ENCODE results near the gene ACP3.
"Not testable (repeated sequence)": the region's sequence is repeated elsewhere in the genome, so short reads cannot be mapped to it uniquely, and the experiment has no call there.

Gene ACP3

DNA sequence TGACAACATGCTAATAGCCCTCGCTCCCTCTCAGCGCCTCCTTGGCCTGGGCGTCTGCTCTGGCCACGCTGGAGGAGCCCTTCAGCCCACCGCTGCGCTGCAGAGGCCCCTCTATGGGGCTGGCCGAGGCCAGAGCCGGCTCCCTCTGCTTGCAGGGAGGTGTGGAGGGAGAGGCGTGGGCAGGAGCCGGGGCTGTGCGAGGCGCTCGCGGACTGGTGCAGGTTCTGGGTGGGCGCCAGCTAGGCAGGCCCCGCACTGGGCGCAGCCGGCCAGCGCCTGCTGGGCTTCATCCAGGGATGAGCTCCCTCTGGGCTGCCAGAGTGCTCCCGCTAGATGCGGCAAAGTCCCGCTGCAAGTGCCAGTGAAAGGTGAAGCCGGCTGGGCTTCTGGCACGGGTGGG lies 79.0 kb downstream of the ACP3 start:
- Histone ChIP-seq H3K27ac (ENCODE audit: low read depth, low read length) (no peak overlapping the region), H3K27me3 (ENCODE audit: control insufficient read depth in 1 of 2, insufficient read depth in 2 of 2, low read length in 2 of 2) (no peaks in the 10 kb centered on the region), H3K9ac (ENCODE audit: low read length) (no peak overlapping the region), H3K9me3 (ENCODE audit: low read length) (no peaks in the 10 kb centered on the region), H3K4me1 (ENCODE audit: insufficient read depth, low read length) (no peaks in the 10 kb centered on the region), H3K4me3 (ENCODE audit: low read depth in 1 of 2, low read length in 2 of 2) (no peak overlapping the region), H3K36me3 (ENCODE audit: insufficient read depth, low read length) (no peaks in the 10 kb centered on the region)

DNA sequence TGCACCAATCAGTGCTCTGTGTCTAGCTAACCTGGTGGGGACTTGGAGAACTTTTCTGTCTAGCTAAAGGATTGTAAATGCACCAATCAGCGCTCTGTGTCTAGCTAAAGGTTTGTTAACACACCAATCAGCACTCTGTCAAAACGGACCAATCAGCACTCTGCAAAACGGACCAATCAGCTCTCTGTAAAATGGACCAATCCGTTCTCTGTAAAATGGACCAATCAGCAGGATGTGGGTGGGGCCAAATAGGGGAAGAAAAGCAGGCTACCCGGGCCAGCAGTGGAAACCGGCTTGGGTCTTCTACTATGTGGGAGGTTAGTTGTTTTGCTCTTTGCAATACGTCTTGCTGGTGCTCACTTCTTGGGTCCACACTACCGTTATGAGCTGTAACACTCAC lies 79.6 kb downstream of the ACP3 start:
- not testable (repeated sequence) for H3K9me3 ChIP-seq (ENCODE audit: low read length); H3K4me3 ChIP-seq (ENCODE audit: low read depth in 1 of 2, low read length in 2 of 2); H3K27ac ChIP-seq (ENCODE audit: low read depth, low read length); H3K9ac ChIP-seq (ENCODE audit: low read length); H3K27me3 ChIP-seq (ENCODE audit: control insufficient read depth in 1 of 2, insufficient read depth in 2 of 2, low read length in 2 of 2); H3K4me1 ChIP-seq (ENCODE audit: insufficient read depth, low read length); H3K36me3 ChIP-seq (ENCODE audit: insufficient read depth, low read length)

DNA sequence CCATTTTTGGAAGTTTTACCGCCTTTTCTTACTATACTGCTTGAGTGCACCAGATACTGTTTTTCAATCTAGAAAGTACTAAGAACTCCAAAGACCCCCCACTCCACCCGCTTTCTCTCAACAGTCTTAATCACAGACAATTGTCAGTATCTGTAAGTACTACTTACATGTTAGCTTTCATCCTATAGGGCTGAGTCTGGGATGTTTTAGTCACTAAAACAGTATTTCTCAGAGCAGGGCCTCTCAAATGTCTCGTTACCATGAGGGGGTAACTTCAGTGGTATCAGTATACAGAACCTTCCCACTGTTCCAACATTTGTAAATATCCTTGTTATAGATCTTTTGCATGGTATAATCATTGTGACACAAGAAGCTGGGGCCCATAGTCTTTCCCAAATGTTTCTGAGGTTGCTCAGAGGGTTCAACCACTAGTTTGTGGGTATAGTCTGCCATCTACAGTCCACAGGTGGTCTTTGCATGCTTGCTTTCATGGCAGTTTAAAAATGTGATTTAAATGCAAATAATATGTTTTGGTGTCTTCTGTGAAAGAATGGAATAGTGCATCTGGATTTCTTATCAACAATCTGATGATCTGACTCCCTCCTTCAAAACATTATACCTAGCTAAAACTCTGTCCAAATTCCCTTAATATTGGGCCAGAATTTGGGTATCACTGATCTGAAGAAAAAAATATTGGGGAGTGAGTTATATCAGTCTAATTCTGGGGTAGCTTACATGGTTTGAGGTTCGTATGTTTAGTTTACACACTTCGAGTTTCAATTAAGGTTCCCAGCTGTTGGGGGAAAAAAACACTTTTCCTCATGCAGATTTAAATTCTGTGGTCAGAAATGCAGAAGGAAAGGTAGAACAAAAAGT lies 82.1 kb downstream of the ACP3 start:
- Histone ChIP-seq H3K4me3 (ENCODE audit: low read depth in 1 of 2, low read length in 2 of 2) (no peak overlapping the region), H3K9ac (ENCODE audit: low read length) (no peak overlapping the region)

DNA sequence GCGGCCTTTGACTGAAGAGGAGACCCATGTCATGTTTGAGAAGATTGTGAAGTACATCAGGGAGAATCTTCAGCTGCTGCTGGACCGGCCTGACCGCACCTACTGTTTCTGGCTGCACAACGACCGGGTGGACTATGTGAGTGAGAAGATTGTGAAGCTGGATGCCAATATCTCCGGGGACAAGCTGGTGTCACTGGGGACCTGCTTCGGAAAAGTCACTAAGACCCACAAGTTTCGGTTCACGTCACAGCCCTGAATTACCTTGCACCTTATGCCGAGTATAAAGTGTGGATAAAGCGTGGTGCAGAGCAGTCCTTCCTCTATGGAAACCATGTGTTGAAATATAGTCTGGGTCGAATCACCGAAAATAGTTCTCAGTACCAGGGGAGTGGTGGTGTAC lies 84.0 kb downstream of the ACP3 start:
- H3K27ac ChIP-seq (ENCODE audit: low read depth, low read length) = no peak overlapping the region
- no peak overlapping the region for H3K9ac ChIP-seq (ENCODE audit: low read length)
- no peaks in the 10 kb centered on the region for H3K36me3 ChIP-seq (ENCODE audit: insufficient read depth, low read length)
- H3K4me1 ChIP-seq (ENCODE audit: insufficient read depth, low read length) = peaks cover 8% of the 10 kb centered on the region
- no peak overlapping the region for H3K4me3 ChIP-seq (ENCODE audit: low read depth in 1 of 2, low read length in 2 of 2)
- H3K9me3 ChIP-seq (ENCODE audit: low read length) = no peaks in the 10 kb centered on the region
- H3K27me3 ChIP-seq (ENCODE audit: control insufficient read depth in 1 of 2, insufficient read depth in 2 of 2, low read length in 2 of 2) = no peaks in the 10 kb centered on the region

More for the DNA sequence above, 82.1 kb downstream of the ACP3 start:
- Histone ChIP-seq H3K27me3 (ENCODE audit: control insufficient read depth in 1 of 2, insufficient read depth in 2 of 2, low read length in 2 of 2) (no peaks in the 10 kb centered on the region), H3K4me1 (ENCODE audit: insufficient read depth, low read length) (no peaks in the 10 kb centered on the region), H3K27ac (ENCODE audit: low read depth, low read length) (no peak overlapping the region), H3K36me3 (ENCODE audit: insufficient read depth, low read length) (no peaks in the 10 kb centered on the region), H3K9me3 (ENCODE audit: low read length) (no peaks in the 10 kb centered on the region)

DNA sequence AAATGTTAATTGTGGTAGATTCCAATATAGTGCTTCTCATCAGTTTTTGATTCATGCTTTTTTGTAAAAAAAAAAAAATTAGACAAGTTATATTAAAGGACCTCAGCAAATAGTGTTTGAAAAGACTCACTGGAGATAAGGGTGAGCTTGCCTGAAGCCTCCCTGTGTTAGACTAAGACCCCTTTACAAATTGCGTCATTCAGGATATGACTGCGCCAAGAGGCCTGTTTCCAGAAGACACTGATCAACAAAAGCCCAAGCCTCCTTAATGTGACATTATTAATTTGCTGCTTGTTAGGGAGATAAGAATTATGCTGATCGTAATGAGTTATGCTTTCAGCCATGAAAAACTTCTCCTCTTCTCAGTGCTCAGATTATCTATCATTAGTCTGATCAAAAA lies 87.1 kb downstream of the ACP3 start:
- Histone ChIP-seq H3K4me1 (ENCODE audit: insufficient read depth, low read length) (peaks cover 8% of the 10 kb centered on the region), H3K27ac (ENCODE audit: low read depth, low read length) (no peak overlapping the region), H3K9me3 (ENCODE audit: low read length) (no peaks in the 10 kb centered on the region), H3K9ac (ENCODE audit: low read length) (no peak overlapping the region), H3K36me3 (ENCODE audit: insufficient read depth, low read length) (no peaks in the 10 kb centered on the region), H3K4me3 (ENCODE audit: low read depth in 1 of 2, low read length in 2 of 2) (no peak overlapping the region), H3K27me3 (ENCODE audit: control insufficient read depth in 1 of 2, insufficient read depth in 2 of 2, low read length in 2 of 2) (no peaks in the 10 kb centered on the region)

DNA sequence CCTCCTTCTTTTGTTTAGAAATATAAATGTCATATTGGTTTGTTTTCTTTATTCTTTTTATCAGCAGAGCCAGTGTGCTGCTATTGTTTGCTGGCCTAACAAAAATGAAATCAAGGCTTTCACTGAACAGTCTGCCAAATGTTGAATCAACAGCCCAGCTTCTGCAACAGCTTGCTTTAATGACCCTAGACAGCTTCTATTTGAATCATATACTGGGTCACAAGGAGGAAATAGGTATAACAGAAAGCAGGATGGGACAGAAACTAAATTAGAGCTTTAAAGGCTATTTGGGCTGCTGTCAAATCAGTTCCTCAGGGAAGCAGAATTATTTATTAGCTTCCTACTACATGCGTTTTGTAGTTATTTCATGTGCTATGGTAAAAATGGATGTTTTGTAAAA lies 88.0 kb downstream of the ACP3 start:
- Histone ChIP-seq H3K4me3 (ENCODE audit: low read depth in 1 of 2, low read length in 2 of 2) (no peak overlapping the region), H3K4me1 (ENCODE audit: insufficient read depth, low read length) (peaks cover 8% of the 10 kb centered on the region), H3K27ac (ENCODE audit: low read depth, low read length) (no peak overlapping the region), H3K9me3 (ENCODE audit: low read length) (no peaks in the 10 kb centered on the region), H3K27me3 (ENCODE audit: control insufficient read depth in 1 of 2, insufficient read depth in 2 of 2, low read length in 2 of 2) (no peaks in the 10 kb centered on the region), H3K9ac (ENCODE audit: low read length) (no peak overlapping the region), H3K36me3 (ENCODE audit: insufficient read depth, low read length) (no peaks in the 10 kb centered on the region)

- peaks cover 8% of the 10 kb centered on the region for H3K4me1 ChIP-seq (ENCODE audit: insufficient read depth, low read length)
- H3K27ac ChIP-seq (ENCODE audit: low read depth, low read length) = no peak overlapping the region
- H3K9me3 ChIP-seq (ENCODE audit: low read length) = no peaks in the 10 kb centered on the region
- no peak overlapping the region for H3K9ac ChIP-seq (ENCODE audit: low read length)
- H3K4me3 ChIP-seq (ENCODE audit: low read depth in 1 of 2, low read length in 2 of 2) = no peak overlapping the region
- no peaks in the 10 kb centered on the region for H3K36me3 ChIP-seq (ENCODE audit: insufficient read depth, low read length)
- H3K27me3 ChIP-seq (ENCODE audit: control insufficient read depth in 1 of 2, insufficient read depth in 2 of 2, low read length in 2 of 2) = no peaks in the 10 kb centered on the region
Measured at GRCh38 chr3:132405609-132406299, 88.5 kb downstream of the ACP3 start.

- H3K27ac ChIP-seq (ENCODE audit: low read depth, low read length) = no peak overlapping the region
- no peaks in the 10 kb centered on the region for H3K9me3 ChIP-seq (ENCODE audit: low read length)
- no peaks in the 10 kb centered on the region for H3K36me3 ChIP-seq (ENCODE audit: insufficient read depth, low read length)
- no peak overlapping the region for H3K9ac ChIP-seq (ENCODE audit: low read length)
- no peaks in the 10 kb centered on the region for H3K27me3 ChIP-seq (ENCODE audit: control insufficient read depth in 1 of 2, insufficient read depth in 2 of 2, low read length in 2 of 2)
- H3K4me1 ChIP-seq (ENCODE audit: insufficient read depth, low read length) = peaks cover 8% of the 10 kb centered on the region
- no peak overlapping the region for H3K4me3 ChIP-seq (ENCODE audit: low read depth in 1 of 2, low read length in 2 of 2)
Measured at GRCh38 chr3:132406587-132406986, 89.4 kb downstream of the ACP3 start.

- Histone ChIP-seq H3K9me3 (ENCODE audit: low read length) (no peaks in the 10 kb centered on the region), H3K27me3 (ENCODE audit: control insufficient read depth in 1 of 2, insufficient read depth in 2 of 2, low read length in 2 of 2) (no peaks in the 10 kb centered on the region), H3K36me3 (ENCODE audit: insufficient read depth, low read length) (no peaks in the 10 kb centered on the region), H3K4me1 (ENCODE audit: insufficient read depth, low read length) (peaks cover 8% of the 10 kb centered on the region), H3K4me3 (ENCODE audit: low read depth in 1 of 2, low read length in 2 of 2) (no peak overlapping the region), H3K27ac (ENCODE audit: low read depth, low read length) (no peak overlapping the region), H3K9ac (ENCODE audit: low read length) (no peak overlapping the region)
Measured at GRCh38 chr3:132407025-132407424, 89.8 kb downstream of the ACP3 start.

Data from muscle layer of colon (tissue), 2 donors.